HEK293 (cell line): ENCODE measurements around the gene AATK.

Experiments used
- MZF1 ChIP-seq: fragments of 450-650 bp; formaldehyde crosslinking; IDR thresholded peaks from 2 replicates; pipeline ENCODE4 v1.5.1; 2017; ENCODE audit warnings: missing biosample characterization, missing genetic modification characterization, borderline replicate concordance
- OSR2 ChIP-seq: fragments of 450-650 bp; formaldehyde crosslinking; IDR thresholded peaks from 2 replicates; pipeline ENCODE4 v1.5.1; 2016; ENCODE audit warnings: missing biosample characterization, missing genetic modification characterization
- TSHZ1 ChIP-seq: fragments of 450-650 bp; formaldehyde crosslinking; IDR thresholded peaks from 2 replicates; pipeline ENCODE4 v1.5.1; 2016; ENCODE audit warnings: missing biosample characterization, missing genetic modification characterization, borderline replicate concordance
- ZBTB17 ChIP-seq: fragments of 450-650 bp; formaldehyde crosslinking; IDR thresholded peaks from 2 replicates; pipeline ENCODE4 v1.5.1; 2016; ENCODE audit warnings: missing biosample characterization, missing genetic modification characterization
- ZBTB8A ChIP-seq: fragments of 450-650 bp; formaldehyde crosslinking; IDR thresholded peaks from 2 replicates; pipeline ENCODE4 v1.5.1; 2016; ENCODE audit warnings: missing biosample characterization, missing genetic modification characterization
- ZEB2 ChIP-seq: fragments of 450-650 bp; formaldehyde crosslinking; IDR thresholded peaks from 2 replicates; pipeline ENCODE4 v1.5.1; 2016; ENCODE audit warnings: missing biosample characterization, missing genetic modification characterization
- ZFP37 ChIP-seq: fragments of 450-650 bp; formaldehyde crosslinking; IDR thresholded peaks from 2 replicates; pipeline ENCODE4 v1.5.1; 2016; ENCODE audit warnings: missing biosample characterization, missing genetic modification characterization
- ZFP69B ChIP-seq: fragments of 450-650 bp; formaldehyde crosslinking; IDR thresholded peaks from 2 replicates; pipeline ENCODE4 v1.5.1; 2016; ENCODE audit warnings: missing biosample characterization, missing genetic modification characterization
- ZNF174 ChIP-seq: fragments of 450-650 bp; formaldehyde crosslinking; IDR thresholded peaks from 2 replicates; pipeline ENCODE4 v1.5.0; 2017; ENCODE audit warnings: missing biosample characterization, mild to moderate bottlenecking, missing genetic modification characterization
- ZNF175 ChIP-seq: fragments of 450-650 bp; formaldehyde crosslinking; IDR thresholded peaks from 2 replicates; pipeline ENCODE4 v1.5.1; 2016; ENCODE audit warnings: missing biosample characterization, missing genetic modification characterization
- ZNF23 ChIP-seq: fragments of 450-650 bp; formaldehyde crosslinking; IDR thresholded peaks from 2 replicates; pipeline ENCODE4 v1.5.1; 2016; ENCODE audit warnings: missing biosample characterization, missing genetic modification characterization, borderline replicate concordance
- ZNF292 ChIP-seq: fragments of 450-650 bp; formaldehyde crosslinking; IDR thresholded peaks from 2 replicates; pipeline ENCODE4 v1.5.1; 2016; ENCODE audit warnings: low read depth, missing biosample characterization, missing genetic modification characterization, borderline replicate concordance
- ZNF391 ChIP-seq: fragments of 450-650 bp; formaldehyde crosslinking; IDR thresholded peaks from 2 replicates; pipeline ENCODE4 v1.5.1; 2016; ENCODE audit warnings: low read depth, missing biosample characterization, missing genetic modification characterization, borderline replicate concordance
- ZNF404 ChIP-seq: fragments of 450-650 bp; formaldehyde crosslinking; IDR thresholded peaks from 2 replicates; pipeline ENCODE4 v1.5.1; 2017; ENCODE audit warnings: missing biosample characterization, missing genetic modification characterization
- ZNF416 ChIP-seq: fragments of 450-650 bp; formaldehyde crosslinking; IDR thresholded peaks from 2 replicates; pipeline ENCODE4 v1.5.1; 2016; ENCODE audit warnings: missing biosample characterization, missing genetic modification characterization
- ZNF549 ChIP-seq: fragments of 450-650 bp; IDR thresholded peaks from 2 replicates; pipeline ENCODE4 v1.5.1; 2018; ENCODE audit warnings: missing biosample characterization, missing genetic modification characterization, mild to moderate bottlenecking, inconsistent platforms, moderate library complexity
- ZNF558 ChIP-seq: fragments of 450-650 bp; formaldehyde crosslinking; IDR thresholded peaks from 2 replicates; pipeline ENCODE4 v1.5.1; 2016; ENCODE audit warnings: missing biosample characterization, missing genetic modification characterization
- ZNF560 ChIP-seq: fragments of 450-650 bp; formaldehyde crosslinking; IDR thresholded peaks from 2 replicates; pipeline ENCODE4 v1.5.1; 2017; ENCODE audit warnings: missing biosample characterization, missing genetic modification characterization, borderline replicate concordance
- ZNF571 ChIP-seq: fragments of 450-650 bp; formaldehyde crosslinking; IDR thresholded peaks from 2 replicates; pipeline ENCODE4 v1.5.0; 2017; ENCODE audit warnings: missing biosample characterization, missing genetic modification characterization
- ZNF660 ChIP-seq: fragments of 450-650 bp; IDR thresholded peaks from 2 replicates; pipeline ENCODE4 v1.5.1; 2018; ENCODE audit warnings: missing biosample characterization, mild to moderate bottlenecking, missing genetic modification characterization
- ZNF777 ChIP-seq: fragments of 450-650 bp; formaldehyde crosslinking; IDR thresholded peaks from 2 replicates; pipeline ENCODE4 v1.5.1; 2017; ENCODE audit warnings: missing biosample characterization, missing genetic modification characterization, borderline replicate concordance
- ZNF792 ChIP-seq: fragments of 450-650 bp; formaldehyde crosslinking; IDR thresholded peaks from 2 replicates; pipeline ENCODE4 v1.5.1; 2016; ENCODE audit warnings: missing biosample characterization, missing genetic modification characterization
- ZNF837 ChIP-seq: fragments of 450-650 bp; formaldehyde crosslinking; IDR thresholded peaks from 2 replicates; pipeline ENCODE4 v1.5.1; 2016; ENCODE audit warnings: missing biosample characterization, missing genetic modification characterization
- ZSCAN4 ChIP-seq: fragments of 450-650 bp; formaldehyde crosslinking; IDR thresholded peaks from 2 replicates; pipeline ENCODE4 v1.5.1; 2017; ENCODE audit warnings: missing biosample characterization, missing genetic modification characterization
- ZSCAN5A ChIP-seq: fragments of 450-650 bp; formaldehyde crosslinking; IDR thresholded peaks from 2 replicates; pipeline ENCODE4 v1.5.1; 2016; ENCODE audit warnings: missing biosample characterization, missing genetic modification characterization
- TF ChIP-seq, protein P1 (sequence below): fragments of 450-650 bp; IDR thresholded peaks from 2 replicates; pipeline ENCODE4 v1.5.1; 2018; ENCODE audit warnings: missing biosample characterization, missing genetic modification characterization
- TF ChIP-seq, protein P2 (sequence below): fragments of 450-650 bp; formaldehyde crosslinking; IDR thresholded peaks from 2 replicates; pipeline ENCODE4 v1.5.1; 2016; ENCODE audit warnings: missing biosample characterization, missing genetic modification characterization
- TF ChIP-seq, protein P3 (sequence below): fragments of 450-650 bp; formaldehyde crosslinking; IDR thresholded peaks from 2 replicates; pipeline ENCODE4 v1.5.1; 2017; ENCODE audit warnings: missing biosample characterization, missing genetic modification characterization

Gene AATK

GRCh38 chr17:81101614-81102306, 64.3 kb downstream of the AATK start (continued):
- TF ChIP-seq ZBTB8A (peak; percentile 81), ZNF174 (tag by site-specific recombination) (no peak), ZNF837 (tag by site-specific recombination) (no peak), ZSCAN4 (peak; percentile 57), ZNF792 (tag by site-specific recombination) (no peak), ZNF558 (no peak), ZNF571 (tag by site-specific recombination) (no peak), ZSCAN5A (tag by site-specific recombination) (no peak), ZNF777 (no peak), ZNF660 (tag by site-specific recombination) (peak; percentile 88), ZBTB17 (peak; percentile 50), ZNF404 (no peak), MZF1 (tag by site-specific recombination) (no peak), ZFP69B (tag by site-specific recombination) (no peak), ZNF416 (tag by site-specific recombination) (no peak), TSHZ1 (tag by site-specific recombination) (0 out of 2 replicates have a peak, but pooled peaks have one; percentile 18), ZNF175 (tag by site-specific recombination) (no peak), ZFP37 (tag by site-specific recombination) (no peak), ZNF292 (no peak), ZNF560 (tag by site-specific recombination) (no peak), ZNF23 (tag by site-specific recombination) (no peak), OSR2 (no peak), ZNF391 (tag by site-specific recombination) (peak; percentile 62; the same call in 1 of the 2 replicates), ZNF549 (tag by site-specific recombination) (no peak), ZEB2 (no peak)
- TF ChIP-seq, protein P1, sequence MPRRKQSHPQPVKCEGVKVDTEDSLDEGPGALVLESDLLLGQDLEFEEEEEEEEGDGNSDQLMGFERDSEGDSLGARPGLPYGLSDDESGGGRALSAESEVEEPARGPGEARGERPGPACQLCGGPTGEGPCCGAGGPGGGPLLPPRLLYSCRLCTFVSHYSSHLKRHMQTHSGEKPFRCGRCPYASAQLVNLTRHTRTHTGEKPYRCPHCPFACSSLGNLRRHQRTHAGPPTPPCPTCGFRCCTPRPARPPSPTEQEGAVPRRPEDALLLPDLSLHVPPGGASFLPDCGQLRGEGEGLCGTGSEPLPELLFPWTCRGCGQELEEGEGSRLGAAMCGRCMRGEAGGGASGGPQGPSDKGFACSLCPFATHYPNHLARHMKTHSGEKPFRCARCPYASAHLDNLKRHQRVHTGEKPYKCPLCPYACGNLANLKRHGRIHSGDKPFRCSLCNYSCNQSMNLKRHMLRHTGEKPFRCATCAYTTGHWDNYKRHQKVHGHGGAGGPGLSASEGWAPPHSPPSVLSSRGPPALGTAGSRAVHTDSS (tag by site-specific recombination): no peak
- TF ChIP-seq, protein P2, sequence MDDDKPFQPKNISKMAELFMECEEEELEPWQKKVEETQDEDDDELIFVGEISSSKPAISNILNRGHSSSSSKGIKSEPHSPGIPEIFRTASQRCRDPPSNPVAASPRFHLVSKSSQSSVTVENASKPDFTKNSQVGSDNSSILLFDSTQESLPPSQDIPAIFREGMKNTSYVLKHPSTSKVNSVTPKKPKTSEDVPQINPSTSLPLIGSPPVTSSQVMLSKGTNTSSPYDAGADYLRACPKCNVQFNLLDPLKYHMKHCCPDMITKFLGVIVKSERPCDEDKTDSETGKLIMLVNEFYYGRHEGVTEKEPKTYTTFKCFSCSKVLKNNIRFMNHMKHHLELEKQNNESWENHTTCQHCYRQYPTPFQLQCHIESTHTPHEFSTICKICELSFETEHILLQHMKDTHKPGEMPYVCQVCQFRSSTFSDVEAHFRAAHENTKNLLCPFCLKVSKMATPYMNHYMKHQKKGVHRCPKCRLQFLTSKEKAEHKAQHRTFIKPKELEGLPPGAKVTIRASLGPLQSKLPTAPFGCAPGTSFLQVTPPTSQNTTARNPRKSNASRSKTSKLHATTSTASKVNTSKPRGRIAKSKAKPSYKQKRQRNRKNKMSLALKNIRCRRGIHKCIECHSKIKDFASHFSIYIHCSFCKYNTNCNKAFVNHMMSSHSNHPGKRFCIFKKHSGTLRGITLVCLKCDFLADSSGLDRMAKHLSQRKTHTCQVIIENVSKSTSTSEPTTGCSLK (tag by site-specific recombination): no peak
- TF ChIP-seq, protein P3, sequence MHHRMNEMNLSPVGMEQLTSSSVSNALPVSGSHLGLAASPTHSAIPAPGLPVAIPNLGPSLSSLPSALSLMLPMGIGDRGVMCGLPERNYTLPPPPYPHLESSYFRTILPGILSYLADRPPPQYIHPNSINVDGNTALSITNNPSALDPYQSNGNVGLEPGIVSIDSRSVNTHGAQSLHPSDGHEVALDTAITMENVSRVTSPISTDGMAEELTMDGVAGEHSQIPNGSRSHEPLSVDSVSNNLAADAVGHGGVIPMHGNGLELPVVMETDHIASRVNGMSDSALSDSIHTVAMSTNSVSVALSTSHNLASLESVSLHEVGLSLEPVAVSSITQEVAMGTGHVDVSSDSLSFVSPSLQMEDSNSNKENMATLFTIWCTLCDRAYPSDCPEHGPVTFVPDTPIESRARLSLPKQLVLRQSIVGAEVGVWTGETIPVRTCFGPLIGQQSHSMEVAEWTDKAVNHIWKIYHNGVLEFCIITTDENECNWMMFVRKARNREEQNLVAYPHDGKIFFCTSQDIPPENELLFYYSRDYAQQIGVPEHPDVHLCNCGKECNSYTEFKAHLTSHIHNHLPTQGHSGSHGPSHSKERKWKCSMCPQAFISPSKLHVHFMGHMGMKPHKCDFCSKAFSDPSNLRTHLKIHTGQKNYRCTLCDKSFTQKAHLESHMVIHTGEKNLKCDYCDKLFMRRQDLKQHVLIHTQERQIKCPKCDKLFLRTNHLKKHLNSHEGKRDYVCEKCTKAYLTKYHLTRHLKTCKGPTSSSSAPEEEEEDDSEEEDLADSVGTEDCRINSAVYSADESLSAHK (tag by site-specific recombination): no peak
